Bronchial epithelial cell (primary cell): ENCODE results near the gene ANKK1. TPM values are rescaled to one million over a fixed set of nuclear protein-coding genes. Genes with fewer than 3 reads are reported as not detected.

Experiments
- DNase-seq: peaks from one replicate; pipeline ENCODE4 v3.0.0-alpha.2; 2010; ENCODE audit warnings: low read depth
- FAIRE-seq: peaks from 2 replicates; lab custom pipeline; 2011; peaks lifted over from hg19 to GRCh38; lab: Jason Lieb, UNC
- H3K27me3 ChIP-seq: 2 replicates; pipeline ENCODE4 v1.5.1; 2011; ENCODE audit warnings: low read length; ENCODE audit not compliant: control insufficient read depth, insufficient read depth
- H3K36me3 ChIP-seq: 2 replicates; pipeline ENCODE4 v1.5.1; 2011; ENCODE audit warnings: low read length; ENCODE audit not compliant: control insufficient read depth, insufficient read depth
- H3K4me3 ChIP-seq: 2 replicates; pipeline ENCODE4 v1.5.1; 2011; ENCODE audit warnings: mild to moderate bottlenecking, low read depth, low read length, control low read depth
- total RNA-seq: library from RNA; depleted of rRNA; stranded (reverse); fragments of >200 nt; gene quantifications from 2 replicates; pipeline ENCODE4 v1.2.1, GENCODE V29; 2014
- TF ChIP-seq, protein P1 (sequence below): IDR thresholded peaks from 2 replicates; pipeline ENCODE4 v1.5.1; 2011; ENCODE audit warnings: mild to moderate bottlenecking, moderate library complexity, low read length, control low read depth, inconsistent platforms; ENCODE audit not compliant: insufficient read depth, severe bottlenecking

Gene ANKK1
- total RNA-seq, 1 donor from 2014 or later: 0.26 TPM

DNA sequence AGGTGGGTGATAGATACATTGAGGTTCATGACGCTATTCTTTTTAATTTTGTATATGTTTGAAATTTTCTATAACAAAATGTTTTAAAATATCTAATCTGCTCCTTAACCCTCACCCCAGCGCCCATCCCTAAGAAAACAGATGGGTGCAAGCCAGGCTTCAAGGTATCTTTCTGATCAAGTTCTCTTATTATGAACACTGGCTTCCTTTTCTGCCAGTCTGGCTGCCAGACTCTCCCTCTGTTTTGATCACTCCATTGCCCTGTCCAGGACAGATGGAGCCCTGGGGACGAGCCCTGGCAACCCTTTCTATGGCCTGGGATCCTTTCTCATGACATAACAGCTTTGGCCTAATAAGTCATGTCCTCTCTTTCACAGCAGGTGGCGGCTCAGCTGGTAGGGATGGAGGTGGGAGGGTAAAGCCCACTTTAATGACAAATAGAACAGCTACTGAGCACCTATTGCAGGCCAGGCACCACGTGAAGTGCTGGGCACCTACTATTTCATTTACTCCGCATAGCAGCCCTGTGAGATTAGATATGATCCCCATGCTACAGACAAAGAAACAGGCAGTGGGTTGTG, 49.2 kb downstream of the ANKK1 start:
- DNase-seq: no peak
- FAIRE-seq: no peak
- Histone ChIP-seq H3K36me3 (no peaks in the 10 kb centered on the region), H3K4me3 (no peak overlapping the region), H3K27me3 (peaks cover 2% of the 10 kb centered on the region)
- TF ChIP-seq, protein P1, sequence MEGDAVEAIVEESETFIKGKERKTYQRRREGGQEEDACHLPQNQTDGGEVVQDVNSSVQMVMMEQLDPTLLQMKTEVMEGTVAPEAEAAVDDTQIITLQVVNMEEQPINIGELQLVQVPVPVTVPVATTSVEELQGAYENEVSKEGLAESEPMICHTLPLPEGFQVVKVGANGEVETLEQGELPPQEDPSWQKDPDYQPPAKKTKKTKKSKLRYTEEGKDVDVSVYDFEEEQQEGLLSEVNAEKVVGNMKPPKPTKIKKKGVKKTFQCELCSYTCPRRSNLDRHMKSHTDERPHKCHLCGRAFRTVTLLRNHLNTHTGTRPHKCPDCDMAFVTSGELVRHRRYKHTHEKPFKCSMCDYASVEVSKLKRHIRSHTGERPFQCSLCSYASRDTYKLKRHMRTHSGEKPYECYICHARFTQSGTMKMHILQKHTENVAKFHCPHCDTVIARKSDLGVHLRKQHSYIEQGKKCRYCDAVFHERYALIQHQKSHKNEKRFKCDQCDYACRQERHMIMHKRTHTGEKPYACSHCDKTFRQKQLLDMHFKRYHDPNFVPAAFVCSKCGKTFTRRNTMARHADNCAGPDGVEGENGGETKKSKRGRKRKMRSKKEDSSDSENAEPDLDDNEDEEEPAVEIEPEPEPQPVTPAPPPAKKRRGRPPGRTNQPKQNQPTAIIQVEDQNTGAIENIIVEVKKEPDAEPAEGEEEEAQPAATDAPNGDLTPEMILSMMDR: no peak

DNA sequence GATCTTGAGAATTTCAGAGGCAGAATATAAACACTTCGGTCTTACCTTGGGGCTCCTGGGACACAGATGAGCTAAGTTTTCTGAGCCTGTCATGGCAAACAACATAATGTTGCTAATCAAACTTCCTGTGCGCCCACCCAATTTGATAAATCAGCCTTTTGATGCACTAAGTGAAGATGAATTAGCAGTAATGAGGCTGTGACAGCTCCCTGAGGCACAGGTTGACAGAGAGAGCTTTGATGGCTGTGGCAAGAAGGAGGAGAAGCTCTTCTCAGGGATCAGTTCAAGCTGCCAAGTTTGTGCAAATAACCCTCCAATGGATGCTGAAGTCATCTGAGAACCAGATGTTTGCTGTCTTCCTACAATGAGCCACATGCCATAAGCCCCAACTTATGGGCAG, 53.2 kb downstream of the ANKK1 start:
- TF ChIP-seq, protein P1: no peak
- no peak overlapping the region for H3K4me3 ChIP-seq
- H3K27me3 ChIP-seq: peaks cover 2% of the 10 kb centered on the region
- H3K36me3 ChIP-seq: no peaks in the 10 kb centered on the region
- DNase-seq (no peak), FAIRE-seq (peak; percentile 58)

GRCh38 chr11:113444502-113445123, 57.0 kb downstream of the ANKK1 start:
- H3K4me3 ChIP-seq: no peak overlapping the region
- TF ChIP-seq, protein P1: no peak
- FAIRE-seq (no peak), DNase-seq (no peak)
- no peaks in the 10 kb centered on the region for H3K36me3 ChIP-seq
- peaks cover 2% of the 10 kb centered on the region for H3K27me3 ChIP-seq

DNA sequence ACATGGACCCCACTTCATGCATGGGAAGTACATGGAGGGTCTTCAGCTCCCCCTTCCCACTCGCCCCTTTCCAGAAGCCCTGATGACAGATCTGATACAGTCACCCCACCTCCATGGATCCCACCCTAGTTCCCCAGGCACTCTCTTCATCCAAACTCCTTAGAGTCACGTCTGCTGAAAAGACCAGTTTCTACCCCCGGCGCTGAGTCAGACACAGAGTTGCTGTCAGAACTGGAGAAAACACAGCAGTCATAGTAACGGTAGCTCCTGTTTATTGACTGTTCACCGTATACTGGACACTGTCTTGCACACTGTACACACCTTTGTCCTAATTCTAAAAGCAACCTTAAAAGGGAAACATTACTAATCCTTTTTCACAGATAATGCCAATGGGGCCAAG, 58.5 kb downstream of the ANKK1 start:
- Histone ChIP-seq H3K36me3 (no peaks in the 10 kb centered on the region), H3K27me3 (no peaks in the 10 kb centered on the region), H3K4me3 (no peak overlapping the region)
- FAIRE-seq (no peak), DNase-seq (peak; percentile 92)
- TF ChIP-seq, protein P1: no peak

GRCh38 chr11:113446938-113447337, 59.4 kb downstream of the ANKK1 start:
- no peaks in the 10 kb centered on the region for H3K27me3 ChIP-seq
- TF ChIP-seq, protein P1: no peak
- DNase-seq (peak; percentile 96), FAIRE-seq (no peak)
- H3K4me3 ChIP-seq: no peak overlapping the region
- no peaks in the 10 kb centered on the region for H3K36me3 ChIP-seq
